ENCODE data around the gene RNF212B.

- TF ChIP-seq POLR2A (IDR thresholded peaks at IDR 0.05) (no peak), CTCF (IDR thresholded peaks at IDR 0.05) (no peak)
Measured at GRCh38 chr14:23308721-23309445, 71.1 kb downstream of the RNF212B start.
